LNCaP clone FGC (cell line): ENCODE measurements around the gene LBX2.
"Not testable (repeated sequence)": the region's sequence is repeated elsewhere in the genome, so short reads cannot be mapped to it uniquely, and the experiment has no call there.

Source experiments
- DNase-seq: peaks from one replicate; pipeline ENCODE4 v3.0.0-alpha.2; 2011; ENCODE audit warnings: low read depth
- H3K4me3 ChIP-seq: 2 replicates; pipeline ENCODE4 v1.5.1; 2011; ENCODE audit warnings: mild to moderate bottlenecking, low read depth, low read length, control low read depth
- TF ChIP-seq, protein P1 (sequence below): IDR thresholded peaks from 2 replicates; pipeline ENCODE4 v1.5.1; 2012; ENCODE audit warnings: mild to moderate bottlenecking; ENCODE audit not compliant: control insufficient read depth, insufficient read depth; ENCODE audit errors: extremely low read depth

Gene LBX2

DNA sequence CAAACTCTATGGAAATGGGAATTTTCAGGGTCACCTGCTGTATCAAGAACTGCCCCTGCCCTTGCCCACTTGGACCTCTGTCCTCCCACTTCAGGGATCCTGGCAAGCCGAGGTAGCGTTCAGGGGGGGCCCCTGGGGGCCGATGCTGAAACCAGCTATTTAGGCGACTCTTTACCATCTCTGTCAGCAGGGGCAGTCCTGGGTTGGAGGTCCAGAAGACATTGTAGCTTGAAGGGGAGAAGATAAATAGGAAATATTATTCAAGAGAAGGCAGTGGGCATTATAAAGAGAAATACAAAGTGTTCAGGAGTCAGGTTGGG, 36.7 kb downstream of the LBX2 start:
- TF ChIP-seq, protein P1, sequence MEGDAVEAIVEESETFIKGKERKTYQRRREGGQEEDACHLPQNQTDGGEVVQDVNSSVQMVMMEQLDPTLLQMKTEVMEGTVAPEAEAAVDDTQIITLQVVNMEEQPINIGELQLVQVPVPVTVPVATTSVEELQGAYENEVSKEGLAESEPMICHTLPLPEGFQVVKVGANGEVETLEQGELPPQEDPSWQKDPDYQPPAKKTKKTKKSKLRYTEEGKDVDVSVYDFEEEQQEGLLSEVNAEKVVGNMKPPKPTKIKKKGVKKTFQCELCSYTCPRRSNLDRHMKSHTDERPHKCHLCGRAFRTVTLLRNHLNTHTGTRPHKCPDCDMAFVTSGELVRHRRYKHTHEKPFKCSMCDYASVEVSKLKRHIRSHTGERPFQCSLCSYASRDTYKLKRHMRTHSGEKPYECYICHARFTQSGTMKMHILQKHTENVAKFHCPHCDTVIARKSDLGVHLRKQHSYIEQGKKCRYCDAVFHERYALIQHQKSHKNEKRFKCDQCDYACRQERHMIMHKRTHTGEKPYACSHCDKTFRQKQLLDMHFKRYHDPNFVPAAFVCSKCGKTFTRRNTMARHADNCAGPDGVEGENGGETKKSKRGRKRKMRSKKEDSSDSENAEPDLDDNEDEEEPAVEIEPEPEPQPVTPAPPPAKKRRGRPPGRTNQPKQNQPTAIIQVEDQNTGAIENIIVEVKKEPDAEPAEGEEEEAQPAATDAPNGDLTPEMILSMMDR: no peak
- DNase-seq: no peak
- no peak overlapping the region for H3K4me3 ChIP-seq

DNA sequence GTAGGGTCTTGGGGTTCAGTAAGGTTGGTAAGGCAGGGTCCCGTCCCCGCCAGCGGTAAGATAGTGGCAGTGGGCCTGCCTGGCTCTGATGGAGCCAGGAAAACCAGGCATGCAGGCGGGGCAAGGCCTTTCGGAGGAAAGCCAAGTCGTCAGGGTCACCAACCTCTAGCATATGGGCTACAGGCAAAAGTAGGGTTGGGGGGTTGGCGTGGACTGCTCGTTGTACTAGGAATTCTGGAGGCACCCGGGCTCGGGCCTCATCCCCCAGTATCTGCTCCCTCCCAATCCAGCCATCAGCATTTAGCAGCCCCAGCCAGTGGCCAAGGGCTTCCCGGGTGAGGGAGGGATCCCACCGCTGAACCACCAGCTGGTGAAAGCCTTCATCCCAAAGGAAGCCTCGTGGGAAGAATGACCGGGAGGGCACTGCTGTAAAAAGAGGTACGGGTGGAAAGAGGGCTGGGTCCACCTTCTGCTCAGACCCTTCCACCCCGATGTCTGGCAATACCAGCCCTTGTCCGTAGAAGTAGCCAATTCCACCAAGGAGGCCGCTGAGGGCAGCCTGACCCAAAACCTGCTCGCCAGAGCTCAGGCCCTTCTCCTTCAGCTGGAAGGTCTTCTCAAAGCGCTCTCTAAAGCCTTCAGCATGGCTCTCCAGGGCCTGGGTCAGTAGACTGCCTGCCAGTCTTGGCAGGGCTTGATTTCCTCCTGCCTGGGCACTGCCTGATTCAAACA, 37.2 kb downstream of the LBX2 start:
- no peak overlapping the region for H3K4me3 ChIP-seq
- DNase-seq: no peak

DNA sequence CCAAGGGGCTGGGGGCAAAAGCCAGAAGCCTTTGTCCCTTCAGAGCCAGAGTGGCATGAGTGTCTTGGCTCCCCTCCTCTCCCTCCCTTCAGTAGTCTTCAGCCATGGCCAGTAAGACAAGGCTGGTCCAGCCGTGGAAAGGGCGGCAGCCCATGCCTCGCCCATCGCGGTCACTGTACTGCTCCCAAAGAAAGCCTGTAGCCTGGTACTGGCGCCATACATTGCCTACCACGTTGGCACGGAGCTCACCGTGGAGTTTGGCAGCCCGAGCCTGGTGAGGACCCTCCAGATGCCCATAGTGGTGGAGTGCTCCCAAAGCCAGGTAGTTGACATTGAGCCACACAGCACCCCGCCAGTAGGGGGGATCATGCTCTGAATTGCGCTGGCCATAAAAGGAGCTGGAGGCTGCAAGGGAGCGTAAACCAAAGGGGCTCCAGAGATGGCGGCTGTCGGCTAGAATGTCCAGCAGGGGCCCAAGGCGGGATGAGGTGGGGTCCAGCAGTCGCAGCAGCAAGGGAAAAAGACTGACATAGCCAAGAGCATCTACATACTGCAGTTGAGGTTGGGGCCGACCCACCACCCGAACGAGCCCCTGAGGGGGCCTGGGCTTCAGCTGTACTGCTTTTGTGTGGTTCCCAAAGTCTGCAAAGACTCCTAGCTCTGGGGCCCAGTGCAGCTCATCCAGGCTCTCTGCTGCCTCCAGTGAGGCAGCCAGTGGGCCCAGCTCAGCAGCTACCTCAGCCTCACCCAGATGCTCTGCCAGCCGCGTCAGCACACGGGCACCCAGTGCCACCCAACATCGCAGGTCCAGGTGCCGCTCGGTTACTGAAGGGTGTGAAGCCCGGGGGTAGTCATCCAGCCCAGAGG, 38.0 kb downstream of the LBX2 start:
- no peak for DNase-seq
- TF ChIP-seq, protein P1: no peak

More for the DNA sequence above, 37.2 kb downstream of the LBX2 start:
- TF ChIP-seq, protein P1: no peak

DNA sequence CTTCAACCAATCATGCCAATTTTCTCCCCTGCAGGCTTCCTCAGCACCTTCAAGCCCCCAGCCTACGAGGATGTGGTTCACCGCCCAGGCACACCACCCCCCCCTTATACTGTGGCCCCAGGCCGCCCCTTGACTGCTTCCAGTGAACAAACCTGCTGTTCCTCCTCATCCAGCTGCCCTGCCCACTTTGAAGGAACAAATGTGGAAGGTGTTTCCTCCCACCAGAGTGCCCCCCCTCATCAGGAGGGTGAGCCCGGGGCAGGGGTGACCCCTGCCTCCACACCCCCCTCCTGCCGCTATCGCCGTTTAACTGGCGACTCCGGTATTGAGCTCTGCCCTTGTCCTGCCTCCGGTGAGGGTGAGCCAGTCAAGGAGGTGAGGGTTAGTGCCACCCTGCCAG, 39.2 kb downstream of the LBX2 start:
- H3K4me3 ChIP-seq, DNase-seq: not testable (repeated sequence)

More for the DNA sequence above, 38.0 kb downstream of the LBX2 start:
- H3K4me3 ChIP-seq: no peak overlapping the region

DNA sequence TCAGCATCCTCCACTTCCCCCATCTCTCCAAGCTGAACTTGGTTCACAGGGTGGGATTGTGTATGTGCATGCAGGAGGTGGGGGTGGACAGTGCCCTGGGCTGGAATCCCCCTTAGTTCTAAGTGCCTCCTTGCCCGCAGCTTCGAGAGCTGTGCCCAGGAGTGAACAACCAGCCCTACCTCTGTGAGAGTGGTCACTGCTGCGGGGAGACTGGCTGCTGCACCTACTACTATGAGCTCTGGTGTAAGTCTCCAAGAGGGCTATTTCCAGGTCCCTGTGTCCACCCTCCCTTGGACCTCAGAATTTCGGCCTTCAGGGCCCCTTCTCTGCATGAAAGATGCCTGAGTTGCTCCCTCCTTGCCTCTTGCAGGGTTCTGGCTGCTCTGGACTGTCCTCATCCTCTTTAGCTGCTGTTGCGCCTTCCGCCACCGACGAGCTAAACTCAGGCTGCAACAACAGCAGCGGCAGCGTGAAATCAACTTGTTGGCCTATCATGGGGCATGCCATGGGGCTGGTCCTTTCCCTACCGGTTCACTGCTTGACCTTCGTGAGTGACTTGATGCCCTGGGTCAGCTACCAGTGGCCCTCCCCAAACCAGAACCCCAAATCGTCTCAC, 39.8 kb downstream of the LBX2 start:
- DNase-seq: not testable (repeated sequence)
- H3K4me3 ChIP-seq: peak overlapping the region; percentile 88

DNA sequence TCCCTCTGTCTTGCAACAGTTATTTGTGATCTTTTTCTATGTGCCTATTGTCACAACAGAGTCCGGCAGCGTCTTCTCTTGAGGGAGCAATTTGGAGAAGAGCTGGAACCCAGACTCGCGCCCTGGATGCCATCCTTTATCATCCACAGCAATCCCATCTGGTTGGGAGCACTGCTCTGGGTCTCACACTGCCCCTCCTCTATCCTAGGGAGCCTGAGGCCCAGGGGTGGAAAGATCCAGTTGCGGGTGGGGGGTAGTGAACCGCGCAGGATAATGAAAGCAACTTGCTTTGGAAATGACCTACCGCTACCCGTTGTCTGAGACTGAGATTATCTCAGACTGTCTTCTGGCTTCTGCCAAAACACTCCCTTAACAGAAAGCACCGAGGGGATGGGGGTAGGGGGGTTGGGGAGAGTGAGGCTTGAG, 40.5 kb downstream of the LBX2 start:
- DNase-seq: no peak
- TF ChIP-seq, protein P1: no peak
- peak overlapping the region; percentile 88 for H3K4me3 ChIP-seq

DNA sequence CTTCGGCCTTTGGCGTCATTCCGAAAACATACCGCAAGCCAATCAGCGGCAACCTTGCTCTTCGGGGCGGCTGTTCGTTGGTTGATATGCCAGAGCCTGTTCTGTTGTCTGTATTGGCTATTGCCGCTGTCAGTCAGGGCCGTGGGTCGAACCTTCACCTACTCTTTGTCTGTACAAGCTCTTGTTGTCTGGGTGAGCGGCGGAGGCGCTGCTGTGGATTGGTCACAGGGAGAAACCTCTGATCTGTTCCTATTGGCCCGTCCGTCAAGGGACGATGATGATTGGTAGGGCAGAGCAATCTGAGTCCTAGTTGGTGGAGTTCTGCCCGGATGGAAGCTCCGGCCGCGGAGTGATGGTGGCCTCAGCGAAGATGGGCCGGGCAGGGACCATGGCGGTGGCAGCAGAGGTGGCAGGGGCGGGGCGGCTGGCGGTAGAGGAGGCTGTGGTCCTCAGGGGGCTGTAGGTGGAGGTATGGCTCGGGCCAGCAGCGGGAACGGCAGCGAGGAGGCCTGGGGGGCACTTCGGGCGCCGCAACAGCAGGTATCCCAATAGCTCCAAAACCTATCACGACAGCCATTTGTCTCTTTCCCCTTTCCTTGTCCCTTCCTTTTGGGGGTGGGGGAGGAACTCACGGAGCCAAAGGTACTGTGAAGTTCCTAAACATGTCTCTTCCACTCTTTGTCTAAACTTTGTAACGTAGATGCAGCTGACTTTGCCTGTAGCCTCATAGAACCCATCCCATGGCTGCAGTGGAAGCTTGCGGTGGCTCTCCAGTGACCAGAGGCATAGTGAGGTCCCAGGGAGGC, 41.1 kb downstream of the LBX2 start, which contains the start of gene WBP1:
Gene WBP1, plus strand, starts transcription at position 307 of the 806 bp plus-strand sequence. Its CDS starts 165 bp downstream, at position 472.
- TF ChIP-seq, protein P1: no peak
- peak within 1 kb of the TSS; percentile 88 for H3K4me3 ChIP-seq
- peak; percentile 99 for DNase-seq
